AG08396 (cell line): ENCODE measurements around the gene LRRC34.

Experiments
- DNase-seq: peaks from one replicate; pipeline ENCODE4 v3.0.0; 2012; ENCODE audit warnings: low spot score, mixed read lengths

Gene LRRC34

DNA sequence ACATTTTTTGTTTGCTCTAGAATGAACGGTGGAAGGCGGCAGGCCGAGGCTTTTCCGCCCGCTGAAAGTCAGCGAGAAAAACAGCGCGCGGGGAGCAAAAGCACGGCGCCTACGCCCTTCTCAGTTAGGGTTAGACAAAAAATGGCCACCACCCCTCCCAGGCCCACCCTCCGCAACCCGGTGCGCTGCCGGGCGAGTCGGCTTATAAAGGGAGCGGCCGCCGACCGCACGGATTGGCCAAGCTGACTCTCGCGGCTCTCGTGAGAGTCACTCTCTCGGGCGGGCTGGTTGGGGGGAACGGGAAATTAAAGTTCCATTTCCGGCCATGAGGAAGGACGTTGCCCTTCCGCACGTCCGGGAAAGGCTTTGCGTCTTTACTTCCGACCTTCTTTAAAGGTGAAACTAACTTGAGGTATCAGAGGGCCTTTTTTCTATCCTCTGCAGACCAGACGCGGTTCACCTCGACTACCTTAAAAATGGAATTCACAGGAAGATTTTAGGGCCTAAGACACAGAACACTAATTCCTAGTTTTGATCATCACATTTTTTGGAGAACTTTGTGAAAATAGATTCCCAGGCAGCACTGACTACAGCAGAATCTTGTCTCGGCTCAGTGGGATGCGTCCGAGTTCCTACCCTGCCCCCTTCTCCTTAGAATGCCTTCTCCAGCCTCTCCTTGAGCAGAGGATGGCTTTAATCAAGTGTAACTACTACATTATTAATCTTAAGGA lies 47.7 kb downstream of the LRRC34 start, which contains the start of gene TERC:
TERC (minus strand) TSS at position 179 of the 731 bp plus-strand sequence.
- peak; percentile 92 for DNase-seq

DNA sequence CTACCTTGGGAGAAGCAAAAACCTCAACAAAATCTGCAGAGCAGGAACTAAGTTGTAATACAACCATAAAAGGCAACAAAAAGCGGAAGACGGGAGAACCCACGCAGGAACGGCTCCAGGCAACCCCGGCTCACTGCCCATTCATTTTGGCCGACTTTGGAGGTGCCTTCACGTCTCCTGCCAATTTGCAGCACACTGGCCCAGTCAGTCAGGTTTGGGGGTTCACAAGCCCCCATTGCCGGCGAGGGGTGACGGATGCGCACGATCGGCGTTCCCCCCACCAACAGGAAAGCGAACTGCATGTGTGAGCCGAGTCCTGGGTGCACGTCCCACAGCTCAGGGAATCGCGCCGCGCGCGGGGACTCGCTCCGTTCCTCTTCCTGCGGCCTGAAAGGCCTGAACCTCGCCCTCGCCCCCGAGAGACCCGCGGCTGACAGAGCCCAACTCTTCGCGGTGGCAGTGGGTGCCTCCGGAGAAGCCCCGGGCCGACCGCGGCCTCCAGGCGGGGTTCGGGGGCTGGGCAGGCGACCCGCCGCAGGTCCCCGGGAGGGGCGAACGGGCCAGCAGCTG lies 48.3 kb downstream of the LRRC34 start:
- peak; percentile 51 for DNase-seq

DNA sequence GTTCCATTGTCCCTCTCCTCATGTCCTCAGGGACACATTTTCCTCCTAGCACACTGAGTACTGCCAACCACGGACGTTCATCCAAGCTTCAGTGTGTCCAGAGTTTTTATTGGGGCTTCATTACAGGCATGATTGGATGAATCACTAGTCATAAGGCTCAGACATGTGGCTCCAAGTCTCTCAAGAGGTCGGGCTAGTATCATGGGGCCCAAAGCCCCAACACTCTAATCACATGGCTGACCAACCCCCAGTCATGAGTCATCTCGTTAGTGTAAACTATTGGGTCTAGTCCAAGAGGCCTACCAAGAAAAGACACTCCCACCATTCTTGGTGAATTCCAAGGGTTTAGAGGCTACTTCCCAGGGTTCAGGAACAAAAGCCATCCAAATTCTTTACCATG lies 52.2 kb downstream of the LRRC34 start:
- DNase-seq, result peak; percentile 16

DNA sequence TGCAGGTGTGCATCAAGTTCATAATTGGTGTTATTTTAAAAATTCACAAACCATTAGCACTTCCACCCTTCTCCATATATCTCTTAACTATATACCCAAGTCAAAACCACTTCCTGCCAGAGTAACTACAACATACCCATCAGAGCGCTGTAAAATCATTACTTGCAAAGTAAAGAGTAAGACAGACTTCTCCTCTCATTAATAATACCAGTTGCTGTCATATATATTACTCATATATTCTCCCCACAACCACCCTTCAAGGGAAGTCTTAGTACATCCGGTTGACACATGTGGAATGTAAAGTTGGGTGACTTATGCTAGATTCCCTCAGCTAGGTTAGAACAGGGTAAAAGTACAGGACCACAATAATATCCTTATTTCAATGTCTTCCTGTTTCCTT lies 53.4 kb downstream of the LRRC34 start:
- DNase-seq, result no peak

DNA sequence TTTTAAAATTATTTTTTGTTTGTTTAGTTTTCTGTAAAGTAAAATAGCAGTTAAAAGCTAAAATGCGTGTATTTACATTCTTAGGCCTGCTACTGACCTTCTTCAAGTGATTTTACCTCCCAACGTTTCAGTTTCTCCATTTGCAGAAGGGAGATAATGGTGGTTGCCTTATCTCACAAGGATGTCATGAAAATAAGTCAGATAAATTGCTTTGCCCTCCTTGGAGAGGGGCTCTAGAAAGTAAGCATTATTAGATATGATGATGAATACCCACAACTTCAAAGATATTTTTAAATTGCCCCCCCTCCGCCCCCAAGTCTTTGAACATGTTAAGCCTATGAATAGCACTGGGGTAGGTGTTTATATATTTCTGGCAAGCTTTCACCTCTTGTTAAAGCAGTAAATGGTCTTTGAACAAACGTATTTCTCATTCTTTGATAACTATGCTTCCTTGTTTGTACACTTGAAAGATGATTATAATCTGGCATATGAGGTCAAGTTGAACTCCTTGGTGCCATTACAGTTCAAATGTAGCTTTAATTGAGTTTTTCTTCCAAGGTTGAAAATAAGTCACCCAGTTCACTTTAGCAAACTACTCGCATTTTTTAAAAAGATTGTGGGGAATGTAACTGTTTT lies 54.2 kb downstream of the LRRC34 start:
- DNase-seq, result no peak

DNA sequence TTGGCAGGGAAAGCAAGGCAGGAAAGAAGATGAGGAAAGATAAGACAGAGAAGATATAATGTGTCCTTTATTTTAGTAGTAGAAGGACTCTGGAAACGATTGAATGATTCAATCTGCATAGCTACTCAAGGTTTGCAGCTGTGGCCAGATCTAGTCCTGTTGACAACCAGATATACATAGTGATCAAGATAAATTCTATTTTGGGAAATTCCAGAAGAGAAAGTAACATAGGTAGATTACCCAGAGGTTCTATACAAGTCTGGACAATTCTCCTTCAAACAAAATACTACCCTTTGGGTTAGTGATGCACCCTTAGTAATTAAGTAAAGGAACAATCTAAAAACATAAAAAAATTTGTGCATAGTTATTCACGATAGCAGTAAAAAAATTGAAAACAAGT lies 57.2 kb downstream of the LRRC34 start:
- no peak for DNase-seq

DNA sequence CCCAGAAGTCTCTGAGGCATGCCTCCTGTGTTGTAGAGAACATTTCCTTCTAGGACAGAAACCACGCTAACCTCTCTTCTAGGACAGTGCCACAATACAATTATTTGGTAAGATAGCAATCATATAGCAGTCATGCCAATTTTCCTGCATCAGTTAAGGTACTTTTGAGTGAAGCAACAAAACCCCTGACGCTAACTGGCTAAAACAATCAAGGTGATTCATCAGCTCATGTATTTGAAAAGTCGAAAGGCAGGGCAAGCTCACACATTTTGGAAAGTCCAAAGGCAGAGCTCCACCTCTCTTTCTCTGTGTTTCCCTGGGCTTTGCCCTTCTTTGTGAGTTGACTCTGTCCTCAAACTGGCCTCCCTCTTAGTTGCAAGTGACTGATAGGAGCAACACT lies 58.0 kb downstream of the LRRC34 start:
- DNase-seq, result no peak

DNA sequence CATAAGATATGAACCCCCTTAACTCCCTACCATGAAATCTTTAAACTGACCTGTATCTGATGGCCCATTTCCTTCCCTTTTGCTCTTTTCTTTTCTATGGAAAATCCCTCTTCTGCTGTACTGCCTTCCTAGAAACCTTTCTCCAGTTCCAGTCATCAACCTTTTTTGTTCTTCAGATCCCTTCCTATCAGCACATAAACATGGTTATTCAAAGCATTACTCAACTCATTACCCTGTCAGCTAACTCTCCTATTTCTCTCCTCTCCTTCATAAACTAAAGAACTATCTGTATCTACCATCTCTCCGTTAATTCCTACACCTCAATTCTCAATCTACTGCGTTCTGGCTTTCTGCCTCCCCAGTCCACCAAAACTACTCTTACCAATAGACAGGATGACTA lies 60.8 kb downstream of the LRRC34 start:
- no peak for DNase-seq

DNA sequence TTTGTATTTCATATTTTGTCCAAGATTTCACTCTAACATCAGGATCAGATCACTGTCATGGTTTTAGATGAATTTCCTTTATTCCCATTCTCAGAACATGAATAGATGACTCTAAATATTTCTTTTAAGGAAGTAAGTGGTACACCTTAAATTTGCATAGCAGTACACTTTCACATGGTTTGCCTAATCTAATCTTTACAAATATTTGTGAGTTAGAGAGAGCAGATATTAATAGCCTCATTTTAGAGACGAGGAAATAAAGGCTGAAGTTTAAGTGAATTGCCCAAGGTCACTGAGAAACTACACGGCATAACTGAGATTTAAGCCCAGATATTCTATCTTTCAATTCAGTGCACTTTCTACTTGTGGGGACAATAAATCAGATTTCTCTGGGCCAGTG lies 62.0 kb downstream of the LRRC34 start:
- no peak for DNase-seq

DNA sequence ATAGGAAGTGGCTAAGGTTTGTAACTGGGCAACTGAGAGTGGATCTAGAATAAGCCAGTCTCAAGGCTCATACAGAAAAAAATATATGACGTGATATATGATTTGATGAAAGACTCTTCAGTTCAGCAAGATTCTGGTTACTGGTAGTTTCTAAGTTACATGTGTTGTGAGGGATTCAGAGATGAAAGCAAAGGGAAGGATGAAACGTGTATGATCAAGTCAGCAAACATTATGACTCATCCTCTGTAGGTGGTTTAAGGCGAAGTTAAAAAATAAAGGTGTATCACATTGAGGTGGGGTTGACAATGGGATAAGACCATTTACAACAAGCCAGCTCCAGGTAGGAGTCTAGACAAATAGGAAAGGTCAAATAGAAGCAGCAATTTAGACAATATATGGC lies 64.0 kb downstream of the LRRC34 start:
- no peak for DNase-seq

DNA sequence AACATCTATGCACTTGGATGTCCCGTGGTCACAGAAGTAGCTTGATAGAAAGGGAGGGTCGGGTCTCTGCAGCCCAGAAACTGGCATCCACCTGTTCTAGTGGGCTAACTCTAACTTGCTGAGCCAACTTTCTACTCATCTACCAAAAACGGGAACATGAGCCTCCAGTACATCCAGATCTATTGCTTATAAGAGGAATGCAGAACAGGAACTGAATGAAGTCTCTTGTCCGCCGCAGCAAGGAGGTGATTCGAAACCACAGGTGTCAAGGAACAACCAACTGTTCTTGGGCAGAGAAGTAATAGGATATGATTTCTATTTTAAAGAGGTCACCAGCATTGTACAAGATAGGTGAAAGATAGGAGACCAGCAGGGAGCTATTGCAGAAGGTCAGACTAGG lies 65.8 kb downstream of the LRRC34 start:
- DNase-seq, result no peak

DNA sequence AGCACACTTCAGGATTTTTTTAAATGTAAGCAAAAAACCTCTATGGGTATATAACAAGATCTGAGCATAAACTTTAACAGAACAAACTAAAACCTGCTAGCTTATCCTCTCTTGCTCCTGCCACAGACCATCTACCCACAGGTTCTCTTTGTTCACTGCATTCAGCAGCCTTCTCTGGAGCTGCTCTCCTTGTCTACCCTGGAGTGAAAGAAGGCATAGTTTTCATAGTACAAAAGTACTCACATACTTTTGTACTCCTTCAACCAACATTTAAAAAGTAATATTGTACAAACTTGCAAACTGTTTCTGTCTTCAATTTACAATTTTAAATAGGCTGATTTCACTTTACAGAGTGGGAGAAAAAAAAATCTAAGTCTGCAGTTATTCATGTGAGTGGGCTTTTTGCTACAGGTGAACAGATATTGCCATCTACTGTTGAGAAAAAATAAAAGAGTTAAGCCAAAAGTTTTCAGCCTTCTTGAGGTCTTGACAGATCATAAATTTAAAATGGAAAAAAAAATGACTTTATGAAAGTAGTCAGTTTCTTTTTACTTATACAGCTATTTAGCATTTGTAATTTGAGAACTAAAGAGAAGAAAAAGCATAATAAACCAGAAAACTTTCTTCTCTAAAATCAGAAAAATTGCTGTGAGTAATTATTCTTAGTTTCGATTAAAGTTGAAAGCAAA lies 68.2 kb downstream of the LRRC34 start:
- DNase-seq, result no peak
